Gastroesophageal sphincter (tissue), 3 donors: ENCODE results near the gene SEMA3D.

ENCODE experiments used
- POLR2A ChIP-seq, 2 donors: fragments of 450-650 bp; IDR thresholded peaks; one replicate each; pipeline ENCODE4 v1.6.1; 2017; ENCODE audit warnings: antibody characterized with exemption in 2 of 2, mild to moderate bottlenecking in 2 of 2, moderate library complexity in 1 of 2
- TF ChIP-seq, protein P1 (sequence below), 4 experiments: fragments of 200-600 bp in 2 of 4; fragments of 450-650 bp in 2 of 4; sonication (generic) in 1 of 4; IDR thresholded peaks; one replicate each; pipeline ENCODE4 v1.5.1; 2017 to 2019; ENCODE audit warnings: antibody characterized with exemption in 4 of 4, mild to moderate bottlenecking in 2 of 4, moderate library complexity in 2 of 4

- TF ChIP-seq, protein P1, sequence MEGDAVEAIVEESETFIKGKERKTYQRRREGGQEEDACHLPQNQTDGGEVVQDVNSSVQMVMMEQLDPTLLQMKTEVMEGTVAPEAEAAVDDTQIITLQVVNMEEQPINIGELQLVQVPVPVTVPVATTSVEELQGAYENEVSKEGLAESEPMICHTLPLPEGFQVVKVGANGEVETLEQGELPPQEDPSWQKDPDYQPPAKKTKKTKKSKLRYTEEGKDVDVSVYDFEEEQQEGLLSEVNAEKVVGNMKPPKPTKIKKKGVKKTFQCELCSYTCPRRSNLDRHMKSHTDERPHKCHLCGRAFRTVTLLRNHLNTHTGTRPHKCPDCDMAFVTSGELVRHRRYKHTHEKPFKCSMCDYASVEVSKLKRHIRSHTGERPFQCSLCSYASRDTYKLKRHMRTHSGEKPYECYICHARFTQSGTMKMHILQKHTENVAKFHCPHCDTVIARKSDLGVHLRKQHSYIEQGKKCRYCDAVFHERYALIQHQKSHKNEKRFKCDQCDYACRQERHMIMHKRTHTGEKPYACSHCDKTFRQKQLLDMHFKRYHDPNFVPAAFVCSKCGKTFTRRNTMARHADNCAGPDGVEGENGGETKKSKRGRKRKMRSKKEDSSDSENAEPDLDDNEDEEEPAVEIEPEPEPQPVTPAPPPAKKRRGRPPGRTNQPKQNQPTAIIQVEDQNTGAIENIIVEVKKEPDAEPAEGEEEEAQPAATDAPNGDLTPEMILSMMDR (IDR thresholded peaks at IDR 0.05) = no peak
- TF ChIP-seq POLR2A (IDR thresholded peaks at IDR 0.05) = no peak
These were observed 50.9 kb downstream of the SEMA3D start for GRCh38 chr7:85135977-85136376.
